H9 (cell line): ENCODE data around the gene CDCA7L. TPM values are rescaled to one million over a fixed set of nuclear protein-coding genes. Genes with fewer than 3 reads are reported as not detected.

Experiments used
- DNase-seq: peaks from one replicate; pipeline ENCODE4 v3.0.0-alpha.2; 2017
- H2AFZ ChIP-seq: one replicate; pipeline ENCODE4 v1.6.1; 2013; ENCODE audit warnings: mild to moderate bottlenecking, low read length, control low read depth, moderate library complexity
- H2AK5ac ChIP-seq: 2 replicates; pipeline ENCODE4 v1.6.1; 2013; ENCODE audit warnings: low read length, control low read depth, mixed read lengths; ENCODE audit not compliant: insufficient read length
- H2BK120ac ChIP-seq: one replicate; pipeline ENCODE4 v1.6.1; 2013; ENCODE audit warnings: low read depth, mild to moderate bottlenecking, low read length, control low read depth, inconsistent platforms; ENCODE audit not compliant: poor library complexity, severe bottlenecking
- H2BK12ac ChIP-seq: 2 replicates; pipeline ENCODE4 v1.6.1; 2013; ENCODE audit warnings: low read length, control low read depth, mixed read lengths, low read depth; ENCODE audit not compliant: insufficient read length
- H2BK15ac ChIP-seq: 2 replicates; pipeline ENCODE4 v1.6.1; 2013; ENCODE audit warnings: low read depth, low read length, control low read depth
- H2BK20ac ChIP-seq: one replicate; pipeline ENCODE4 v1.6.1; 2013; ENCODE audit warnings: low read depth, mild to moderate bottlenecking, low read length, control low read depth, inconsistent platforms; ENCODE audit not compliant: poor library complexity, severe bottlenecking
- H2BK5ac ChIP-seq: 2 replicates; pipeline ENCODE4 v1.6.1; 2013; ENCODE audit warnings: low read length, control low read depth, mixed read lengths; ENCODE audit not compliant: insufficient read length
- H3K14ac ChIP-seq: 2 replicates; pipeline ENCODE4 v1.6.1; 2013; ENCODE audit warnings: low read length, control low read depth; ENCODE audit not compliant: insufficient read depth
- H3K18ac ChIP-seq: 2 replicates; pipeline ENCODE4 v1.6.1; 2013; ENCODE audit warnings: low read depth, mild to moderate bottlenecking, mixed read lengths, low read length, control low read depth; ENCODE audit not compliant: insufficient read length
- H3K23ac ChIP-seq: 2 replicates; pipeline ENCODE4 v1.6.1; 2013; ENCODE audit warnings: low read length, control low read depth, mixed read lengths, low read depth; ENCODE audit not compliant: insufficient read length
- H3K23me2 ChIP-seq: 2 replicates; pipeline ENCODE4 v1.6.1; 2013; ENCODE audit warnings: low read depth, mild to moderate bottlenecking, mixed read lengths, low read length, control low read depth; ENCODE audit not compliant: insufficient read length, poor library complexity, severe bottlenecking
- H3K27ac ChIP-seq: 2 replicates; pipeline ENCODE4 v1.5.1; 2013; ENCODE audit warnings: low read length, control low read depth, mixed read lengths, low read depth; ENCODE audit not compliant: insufficient read length
- H3K27me3 ChIP-seq: 2 replicates; pipeline ENCODE4 v1.6.1; 2013; ENCODE audit warnings: low read length, control low read depth, inconsistent platforms; ENCODE audit not compliant: insufficient read depth
- H3K4ac ChIP-seq: 2 replicates; pipeline ENCODE4 v1.6.1; 2013; ENCODE audit warnings: low read depth, mild to moderate bottlenecking, control low read depth, inconsistent platforms, low read length, moderate library complexity
- H3K4me1 ChIP-seq: 2 replicates; pipeline ENCODE4 v1.6.1; 2013; ENCODE audit warnings: low read length, control low read depth, inconsistent platforms; ENCODE audit not compliant: insufficient read depth
- H3K4me2 ChIP-seq: 2 replicates; pipeline ENCODE4 v1.6.1; 2013; ENCODE audit warnings: low read length, control low read depth, mixed read lengths; ENCODE audit not compliant: insufficient read length, insufficient read depth
- H3K56ac ChIP-seq: 2 replicates; pipeline ENCODE4 v1.6.1; 2013; ENCODE audit warnings: low read depth, mild to moderate bottlenecking, mixed read lengths, low read length, control low read depth; ENCODE audit not compliant: insufficient read length
- H3K79me1 ChIP-seq: 2 replicates; pipeline ENCODE4 v1.6.1; 2013; ENCODE audit warnings: low read depth, mild to moderate bottlenecking, moderate library complexity, low read length, control low read depth, inconsistent platforms; ENCODE audit not compliant: insufficient read depth, poor library complexity, severe bottlenecking
- H3K79me2 ChIP-seq: 2 replicates; pipeline ENCODE4 v1.6.1; 2013; ENCODE audit warnings: low read length, control low read depth, inconsistent platforms; ENCODE audit not compliant: insufficient read depth
- H3K9ac ChIP-seq: 2 replicates; pipeline ENCODE4 v1.6.1; 2013; ENCODE audit warnings: low read length, control low read depth, mixed read lengths; ENCODE audit not compliant: insufficient read length; ENCODE audit errors: extremely low read depth
- H3K9me3 ChIP-seq: one replicate; pipeline ENCODE4 v1.6.1; 2013; ENCODE audit warnings: low read depth, low read length, inconsistent platforms; ENCODE audit not compliant: control insufficient read depth
- H3T11ph ChIP-seq: one replicate; pipeline ENCODE4 v1.6.1; 2013; ENCODE audit warnings: mild to moderate bottlenecking, low read length, control low read depth, inconsistent platforms
- H4K20me1 ChIP-seq: one replicate; pipeline ENCODE4 v1.6.1; 2013; ENCODE audit not compliant: control insufficient read depth, insufficient read length, insufficient read depth
- H4K5ac ChIP-seq: 2 replicates; pipeline ENCODE4 v1.6.1; 2013; ENCODE audit warnings: low read depth, mild to moderate bottlenecking, mixed read lengths, low read length, control low read depth; ENCODE audit not compliant: insufficient read length
- H4K8ac ChIP-seq: replicated peaks from 2 replicates; pipeline ENCODE4 v1.6.1; 2013; ENCODE audit warnings: low read length, control low read depth, mixed read lengths, low read depth; ENCODE audit not compliant: insufficient read length
- H4K91ac ChIP-seq: 2 replicates; pipeline ENCODE4 v1.6.1; 2013; ENCODE audit warnings: low read depth, mild to moderate bottlenecking, moderate library complexity, mixed read lengths, low read length, control low read depth; ENCODE audit not compliant: insufficient read length
- H3K27ac Mint-ChIP-seq, 3 experiments: 2 replicates in 2 of 3; 3 replicates in 1 of 3; pipeline ENCODE4 v1.8.0; 2020 to 2021; ENCODE audit warnings: mixed read lengths in 3 of 3, mild to moderate bottlenecking in 1 of 3, moderate library complexity in 1 of 3
- H3K27me3 Mint-ChIP-seq: 2 replicates; pipeline ENCODE4 v1.8.0; 2021; ENCODE audit warnings: low read depth, mild to moderate bottlenecking, moderate library complexity, mixed read lengths
- H3K36me3 Mint-ChIP-seq, 3 experiments: 2 replicates in 2 of 3; 3 replicates in 1 of 3; pipeline ENCODE4 v1.8.0; 2020 to 2021; ENCODE audit warnings: low read depth in 3 of 3, mixed read lengths in 3 of 3; ENCODE audit not compliant: insufficient read depth in 1 of 3
- H3K4me1 Mint-ChIP-seq, 2 experiments: 2 replicates each; pipeline ENCODE4 v1.8.0; 2020; ENCODE audit warnings: mixed read lengths in 2 of 2
- H3K4me3 Mint-ChIP-seq, 2 experiments: 2 replicates in 1 of 2; 3 replicates in 1 of 2; pipeline ENCODE4 v1.8.0; 2020 to 2021; ENCODE audit warnings: mild to moderate bottlenecking in 2 of 2, mixed read lengths in 2 of 2, moderate library complexity in 1 of 2
- H3K9me3 Mint-ChIP-seq, 2 experiments: 2 replicates in 1 of 2; 3 replicates in 1 of 2; pipeline ENCODE4 v1.8.0; 2020; ENCODE audit warnings: mild to moderate bottlenecking in 2 of 2, mixed read lengths in 2 of 2, moderate library complexity in 1 of 2
- CTCF ChIP-seq: fragments of 200-600 bp; sonication (generic); conservative IDR thresholded peaks from 3 replicates; pipeline ENCODE4 v1.8.0; 2021; ENCODE audit warnings: antibody characterized with exemption, mild to moderate bottlenecking
- WGBS: extraction: QIAGEN DNeasy Blood & Tissue Kit; methylation state at CpG from one replicate; pipeline ENCODE4 v1.1.7; 2013; ENCODE audit warnings: missing lambda C conversion rate, low lambda C conversion rate, mixed read lengths; ENCODE audit not compliant: insufficient read length; ENCODE audit errors: extremely low coverage; 5-methylcytosine and 5-hydroxymethylcytosine counted together
- total RNA-seq: library from RNA; stranded (reverse); gene quantifications from 2 replicates; pipeline ENCODE4 v1.2.1, GENCODE V29; 2021

CDCA7L gene
- total RNA-seq, 1 experiment from 2014 or later: 104 TPM

- WGBS: no CpG with 5 or more reads among the region's 2 CpGs
- H3K18ac ChIP-seq: no peak overlapping the region
Measured at GRCh38 chr7:21983056-21983455, 37.4 kb upstream of the CDCA7L start.

More at GRCh38 chr7:21983056-21983455, 37.4 kb upstream of the CDCA7L start:
- Mint-ChIP-seq H3K27me3 (no peaks in the 10 kb centered on the region), H3K36me3 (no peaks in the 10 kb centered on the region), H3K9me3 (no peaks in the 10 kb centered on the region), H3K4me3 (no peak overlapping the region), H3K27ac (no peak overlapping the region), H3K4me1 (peaks cover 4 to 5% of the 10 kb centered on the region in 2 experiments; a peak in 1 of 4 replicates)
- no peak for TF ChIP-seq CTCF
- Histone ChIP-seq H3K79me2 (no peaks in the 10 kb centered on the region), H3K27me3 (no peaks in the 10 kb centered on the region), H2BK5ac (no peak overlapping the region), H2BK120ac (no peak overlapping the region), H3K14ac (no peak overlapping the region), H3K9me3 (no peaks in the 10 kb centered on the region), H3K4me1 (no peaks in the 10 kb centered on the region), H2AFZ (no peak overlapping the region), H3K79me1 (no peaks in the 10 kb centered on the region), H3K56ac (no peak overlapping the region), H3K27ac (no peak overlapping the region), H4K20me1 (no peaks in the 10 kb centered on the region), H3K4me2 (no peak overlapping the region), H2BK15ac (no peak overlapping the region), H2BK12ac (no peak overlapping the region), H4K8ac (no peak overlapping the region), H3K4ac (no peak overlapping the region), H3K23ac (no peak overlapping the region), H3K23me2 (no peaks in the 10 kb centered on the region), H3T11ph (no peak overlapping the region), H2AK5ac (no peak overlapping the region), H4K5ac (no peak overlapping the region), H3K9ac (no peak overlapping the region), H2BK20ac (no peak overlapping the region), H4K91ac (no peak overlapping the region)
- DNase-seq: no peak
